ENCODE results near the gene CIB4.

DNA sequence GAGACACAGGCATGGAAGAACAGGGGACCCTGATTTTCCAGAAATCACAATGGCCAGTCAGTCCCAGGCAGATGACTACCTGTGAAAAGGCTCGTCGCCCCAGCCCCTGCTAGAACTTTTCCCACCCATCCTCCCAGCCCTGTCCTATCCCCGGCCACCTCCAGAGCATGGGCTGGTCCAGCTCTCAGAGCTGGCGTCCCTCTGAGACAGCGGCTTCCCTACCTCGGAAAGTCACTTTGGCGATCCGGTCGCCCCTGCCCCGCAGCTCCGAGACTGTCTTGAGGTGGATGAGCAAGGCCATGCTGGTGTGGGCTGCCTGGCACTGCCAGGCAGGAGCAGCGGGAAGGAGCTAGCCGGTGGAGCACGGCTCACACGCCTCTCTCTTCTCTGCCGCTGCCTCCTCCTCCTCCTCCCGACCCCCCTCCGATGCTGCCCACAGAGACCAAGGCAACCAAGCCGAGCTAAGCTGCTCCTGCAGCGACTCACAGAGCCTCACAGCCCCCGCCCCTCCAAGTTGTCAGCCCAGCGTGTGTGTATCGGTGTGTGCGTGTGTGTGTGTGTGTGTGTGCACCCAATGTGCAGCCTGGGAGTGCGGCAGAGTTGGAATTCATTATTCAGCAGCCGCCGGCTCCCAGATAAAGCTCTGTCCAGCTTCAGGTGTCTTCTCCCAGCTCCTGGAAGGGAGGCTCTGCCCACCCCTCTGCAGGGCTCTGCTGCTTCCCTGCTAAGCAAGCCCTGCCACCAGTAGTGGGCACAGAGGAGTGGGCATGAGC is 82.7 kb downstream of the CIB4 start:
- TF ChIP-seq, protein P1, sequence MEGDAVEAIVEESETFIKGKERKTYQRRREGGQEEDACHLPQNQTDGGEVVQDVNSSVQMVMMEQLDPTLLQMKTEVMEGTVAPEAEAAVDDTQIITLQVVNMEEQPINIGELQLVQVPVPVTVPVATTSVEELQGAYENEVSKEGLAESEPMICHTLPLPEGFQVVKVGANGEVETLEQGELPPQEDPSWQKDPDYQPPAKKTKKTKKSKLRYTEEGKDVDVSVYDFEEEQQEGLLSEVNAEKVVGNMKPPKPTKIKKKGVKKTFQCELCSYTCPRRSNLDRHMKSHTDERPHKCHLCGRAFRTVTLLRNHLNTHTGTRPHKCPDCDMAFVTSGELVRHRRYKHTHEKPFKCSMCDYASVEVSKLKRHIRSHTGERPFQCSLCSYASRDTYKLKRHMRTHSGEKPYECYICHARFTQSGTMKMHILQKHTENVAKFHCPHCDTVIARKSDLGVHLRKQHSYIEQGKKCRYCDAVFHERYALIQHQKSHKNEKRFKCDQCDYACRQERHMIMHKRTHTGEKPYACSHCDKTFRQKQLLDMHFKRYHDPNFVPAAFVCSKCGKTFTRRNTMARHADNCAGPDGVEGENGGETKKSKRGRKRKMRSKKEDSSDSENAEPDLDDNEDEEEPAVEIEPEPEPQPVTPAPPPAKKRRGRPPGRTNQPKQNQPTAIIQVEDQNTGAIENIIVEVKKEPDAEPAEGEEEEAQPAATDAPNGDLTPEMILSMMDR (conservative IDR thresholded peaks at IDR 0.05; ENCODE audit: low read depth, low read length): no peak
- TF ChIP-seq EZH2 (IDR thresholded peaks at IDR 0.05; ENCODE audit: borderline replicate concordance, low read depth, low read length, poor library complexity, severe bottlenecking): no peak
